ENCODE results near the gene CCDC81. TPM values are rescaled to one million over a fixed set of nuclear protein-coding genes. Genes with fewer than 3 reads are reported as not detected.
A peak's percentile ranks its signal among the peaks of the same experiment; 100 is the strongest.

CCDC81 gene
- total and polyA plus RNA-seq, 2 of the 13 experiments (the other 11 are each of a cell fraction or from before 2014, with no cell fraction given), result 0.15 to 0.22 TPM

DNA sequence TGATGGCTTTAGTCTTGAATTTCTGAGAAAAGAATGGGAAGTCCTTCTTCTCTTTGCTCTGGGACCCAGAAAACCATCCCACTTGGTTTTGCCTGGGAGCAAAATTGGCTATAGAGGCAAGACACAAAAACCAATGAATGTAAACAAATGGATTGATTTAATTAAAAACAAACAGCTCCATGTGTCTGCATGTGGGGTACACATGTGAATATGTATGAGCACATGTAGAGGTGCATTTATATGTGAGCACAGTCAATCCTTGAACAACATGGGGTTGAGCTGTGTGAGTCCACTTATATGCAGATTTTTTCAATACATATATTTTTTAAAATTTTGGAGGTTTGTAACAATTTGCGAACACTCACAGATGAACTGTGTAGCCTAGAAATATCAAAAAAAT is 87.2 kb downstream of the CCDC81 start:
- Histone ChIP-seq H3K4me3 (replicated peaks in 1 of 3; ENCODE audit: insufficient read depth in 1 of 3, low read depth in 2 of 3, low read length in 3 of 3) (no peak overlapping the region), H3K4me1 (ENCODE audit: insufficient read depth, low read length) (no peaks in the 10 kb centered on the region), H2AFZ (ENCODE audit: low read length) (no peak overlapping the region), H3K9ac (ENCODE audit: insufficient read depth, low read depth, low read length) (no peak overlapping the region), H3K79me2 (ENCODE audit: insufficient read depth, low read length) (no peaks in the 10 kb centered on the region), H3K9me3 (ENCODE audit: low read length) (no peaks in the 10 kb centered on the region), H3K27me3 (ENCODE audit: control insufficient read depth in 1 of 2, insufficient read depth in 2 of 2, low read length in 2 of 2) (no peaks in the 10 kb centered on the region), H3K27ac (ENCODE audit: extremely low read length, insufficient read depth, low read length) (no peak overlapping the region), H3K4me2 (ENCODE audit: low read depth, low read length) (no peak overlapping the region), H4K20me1 (ENCODE audit: insufficient read depth, low read length) (no peaks in the 10 kb centered on the region), H3K36me3 (replicated peaks in 1 of 2; ENCODE audit: control insufficient read depth in 1 of 2, insufficient read depth in 2 of 2, low read length in 2 of 2) (no peaks in the 10 kb centered on the region)
- CTCF ChIA-PET (ENCODE audit: low intra/inter-chr PET ratio, low total read pairs), result no interaction called here
- no peak for ATAC-seq
- no peak for DNase-seq (ENCODE audit: low spot score)
- no TSS peak for BruUV-seq (replicated peaks)
- TF ChIP-seq, protein P1, sequence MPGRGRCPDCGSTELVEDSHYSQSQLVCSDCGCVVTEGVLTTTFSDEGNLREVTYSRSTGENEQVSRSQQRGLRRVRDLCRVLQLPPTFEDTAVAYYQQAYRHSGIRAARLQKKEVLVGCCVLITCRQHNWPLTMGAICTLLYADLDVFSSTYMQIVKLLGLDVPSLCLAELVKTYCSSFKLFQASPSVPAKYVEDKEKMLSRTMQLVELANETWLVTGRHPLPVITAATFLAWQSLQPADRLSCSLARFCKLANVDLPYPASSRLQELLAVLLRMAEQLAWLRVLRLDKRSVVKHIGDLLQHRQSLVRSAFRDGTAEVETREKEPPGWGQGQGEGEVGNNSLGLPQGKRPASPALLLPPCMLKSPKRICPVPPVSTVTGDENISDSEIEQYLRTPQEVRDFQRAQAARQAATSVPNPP (CRISPR knock-in tag; IDR thresholded peaks at IDR 0.05), result no peak
- TF ChIP-seq, protein P2, sequence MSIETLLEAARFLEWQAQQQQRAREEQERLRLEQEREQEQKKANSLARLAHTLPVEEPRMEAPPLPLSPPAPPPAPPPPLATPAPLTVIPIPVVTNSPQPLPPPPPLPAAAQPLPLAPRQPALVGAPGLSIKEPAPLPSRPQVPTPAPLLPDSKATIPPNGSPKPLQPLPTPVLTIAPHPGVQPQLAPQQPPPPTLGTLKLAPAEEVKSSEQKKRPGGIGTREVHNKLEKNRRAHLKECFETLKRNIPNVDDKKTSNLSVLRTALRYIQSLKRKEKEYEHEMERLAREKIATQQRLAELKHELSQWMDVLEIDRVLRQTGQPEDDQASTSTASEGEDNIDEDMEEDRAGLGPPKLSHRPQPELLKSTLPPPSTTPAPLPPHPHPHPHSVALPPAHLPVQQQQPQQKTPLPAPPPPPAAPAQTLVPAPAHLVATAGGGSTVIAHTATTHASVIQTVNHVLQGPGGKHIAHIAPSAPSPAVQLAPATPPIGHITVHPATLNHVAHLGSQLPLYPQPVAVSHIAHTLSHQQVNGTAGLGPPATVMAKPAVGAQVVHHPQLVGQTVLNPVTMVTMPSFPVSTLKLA (IDR thresholded peaks at IDR 0.05), result peak; percentile 91
- FAIRE-seq, result no peak
- intact Hi-C loops (cut with micrococcal nuclease; ENCODE audit: unreplicated experiment) (no loop called here), in situ Hi-C loops (cut with HindIII; ENCODE audit: extremely low pct_ligation_motif_present, low pct_unique_long_range_greater_than_20kb) (no loop called here)
- POLR2A ChIA-PET, result interaction anchor here (0.7 kb wide), 1 partner anchor 8 kb away, joined by 3 read pairs; no protein-coding TSS in a partner anchor
- 60% methylated on average over 1 of the region's 1 CpG for WGBS (ENCODE audit: low lambda C conversion rate)

DNA sequence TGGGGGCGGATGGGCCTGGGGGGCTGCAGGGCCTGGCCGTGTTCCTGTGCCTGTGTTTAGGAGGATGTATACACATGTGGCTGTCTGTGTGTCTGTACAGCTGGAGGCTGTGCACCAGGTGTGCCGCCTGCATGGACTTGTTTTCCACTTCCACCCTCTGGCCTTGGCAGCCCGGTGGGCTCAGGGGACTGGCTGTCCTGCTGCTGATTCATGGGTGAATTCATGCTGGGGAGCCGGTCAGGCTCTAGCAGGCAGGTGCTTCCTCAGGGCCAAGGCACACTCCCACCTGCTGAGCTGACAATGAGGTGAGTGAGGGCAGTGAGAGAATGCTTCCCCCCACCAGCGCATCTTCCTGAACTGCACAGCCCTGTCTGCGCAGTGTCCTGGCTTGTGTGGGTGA is 88.4 kb downstream of the CCDC81 start:
- CTCF ChIA-PET (ENCODE audit: low intra/inter-chr PET ratio, low total read pairs), result no interaction called here
- TF ChIP-seq, protein P3, sequence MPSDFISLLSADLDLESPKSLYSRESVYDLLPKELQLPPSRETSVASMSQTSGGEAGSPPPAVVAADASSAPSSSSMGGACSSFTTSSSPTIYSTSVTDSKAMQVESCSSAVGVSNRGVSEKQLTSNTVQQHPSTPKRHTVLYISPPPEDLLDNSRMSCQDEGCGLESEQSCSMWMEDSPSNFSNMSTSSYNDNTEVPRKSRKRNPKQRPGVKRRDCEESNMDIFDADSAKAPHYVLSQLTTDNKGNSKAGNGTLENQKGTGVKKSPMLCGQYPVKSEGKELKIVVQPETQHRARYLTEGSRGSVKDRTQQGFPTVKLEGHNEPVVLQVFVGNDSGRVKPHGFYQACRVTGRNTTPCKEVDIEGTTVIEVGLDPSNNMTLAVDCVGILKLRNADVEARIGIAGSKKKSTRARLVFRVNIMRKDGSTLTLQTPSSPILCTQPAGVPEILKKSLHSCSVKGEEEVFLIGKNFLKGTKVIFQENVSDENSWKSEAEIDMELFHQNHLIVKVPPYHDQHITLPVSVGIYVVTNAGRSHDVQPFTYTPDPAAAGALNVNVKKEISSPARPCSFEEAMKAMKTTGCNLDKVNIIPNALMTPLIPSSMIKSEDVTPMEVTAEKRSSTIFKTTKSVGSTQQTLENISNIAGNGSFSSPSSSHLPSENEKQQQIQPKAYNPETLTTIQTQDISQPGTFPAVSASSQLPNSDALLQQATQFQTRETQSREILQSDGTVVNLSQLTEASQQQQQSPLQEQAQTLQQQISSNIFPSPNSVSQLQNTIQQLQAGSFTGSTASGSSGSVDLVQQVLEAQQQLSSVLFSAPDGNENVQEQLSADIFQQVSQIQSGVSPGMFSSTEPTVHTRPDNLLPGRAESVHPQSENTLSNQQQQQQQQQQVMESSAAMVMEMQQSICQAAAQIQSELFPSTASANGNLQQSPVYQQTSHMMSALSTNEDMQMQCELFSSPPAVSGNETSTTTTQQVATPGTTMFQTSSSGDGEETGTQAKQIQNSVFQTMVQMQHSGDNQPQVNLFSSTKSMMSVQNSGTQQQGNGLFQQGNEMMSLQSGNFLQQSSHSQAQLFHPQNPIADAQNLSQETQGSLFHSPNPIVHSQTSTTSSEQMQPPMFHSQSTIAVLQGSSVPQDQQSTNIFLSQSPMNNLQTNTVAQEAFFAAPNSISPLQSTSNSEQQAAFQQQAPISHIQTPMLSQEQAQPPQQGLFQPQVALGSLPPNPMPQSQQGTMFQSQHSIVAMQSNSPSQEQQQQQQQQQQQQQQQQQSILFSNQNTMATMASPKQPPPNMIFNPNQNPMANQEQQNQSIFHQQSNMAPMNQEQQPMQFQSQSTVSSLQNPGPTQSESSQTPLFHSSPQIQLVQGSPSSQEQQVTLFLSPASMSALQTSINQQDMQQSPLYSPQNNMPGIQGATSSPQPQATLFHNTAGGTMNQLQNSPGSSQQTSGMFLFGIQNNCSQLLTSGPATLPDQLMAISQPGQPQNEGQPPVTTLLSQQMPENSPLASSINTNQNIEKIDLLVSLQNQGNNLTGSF (CRISPR knock-in tag; IDR thresholded peaks at IDR 0.05), result no peak
- TF ChIP-seq, protein P4, sequence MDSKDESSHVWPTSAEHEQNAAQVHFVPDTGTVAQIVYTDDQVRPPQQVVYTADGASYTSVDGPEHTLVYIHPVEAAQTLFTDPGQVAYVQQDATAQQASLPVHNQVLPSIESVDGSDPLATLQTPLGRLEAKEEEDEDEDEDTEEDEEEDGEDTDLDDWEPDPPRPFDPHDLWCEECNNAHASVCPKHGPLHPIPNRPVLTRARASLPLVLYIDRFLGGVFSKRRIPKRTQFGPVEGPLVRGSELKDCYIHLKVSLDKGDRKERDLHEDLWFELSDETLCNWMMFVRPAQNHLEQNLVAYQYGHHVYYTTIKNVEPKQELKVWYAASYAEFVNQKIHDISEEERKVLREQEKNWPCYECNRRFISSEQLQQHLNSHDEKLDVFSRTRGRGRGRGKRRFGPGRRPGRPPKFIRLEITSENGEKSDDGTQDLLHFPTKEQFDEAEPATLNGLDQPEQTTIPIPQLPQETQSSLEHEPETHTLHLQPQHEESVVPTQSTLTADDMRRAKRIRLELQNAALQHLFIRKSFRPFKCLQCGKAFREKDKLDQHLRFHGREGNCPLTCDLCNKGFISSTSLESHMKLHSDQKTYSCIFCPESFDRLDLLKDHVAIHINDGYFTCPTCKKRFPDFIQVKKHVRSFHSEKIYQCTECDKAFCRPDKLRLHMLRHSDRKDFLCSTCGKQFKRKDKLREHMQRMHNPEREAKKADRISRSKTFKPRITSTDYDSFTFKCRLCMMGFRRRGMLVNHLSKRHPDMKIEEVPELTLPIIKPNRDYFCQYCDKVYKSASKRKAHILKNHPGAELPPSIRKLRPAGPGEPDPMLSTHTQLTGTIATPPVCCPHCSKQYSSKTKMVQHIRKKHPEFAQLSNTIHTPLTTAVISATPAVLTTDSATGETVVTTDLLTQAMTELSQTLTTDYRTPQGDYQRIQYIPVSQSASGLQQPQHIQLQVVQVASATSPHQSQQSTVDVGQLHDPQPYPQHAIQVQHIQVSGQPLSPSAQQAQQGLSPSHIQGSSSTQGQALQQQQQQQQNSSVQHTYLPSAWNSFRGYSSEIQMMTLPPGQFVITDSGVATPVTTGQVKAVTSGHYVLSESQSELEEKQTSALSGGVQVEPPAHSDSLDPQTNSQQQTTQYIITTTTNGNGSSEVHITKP (CRISPR knock-in tag; IDR thresholded peaks at IDR 0.05; ENCODE audit: low read depth), result no peak
- TF ChIP-seq HOXD1 (CRISPR knock-in tag; IDR thresholded peaks at IDR 0.05), result no peak
- TF ChIP-seq ZNF460 (CRISPR knock-in tag; IDR thresholded peaks at IDR 0.05; ENCODE audit: borderline replicate concordance), result no peak

More for the DNA sequence above, 88.4 kb downstream of the CCDC81 start:
- Histone ChIP-seq H3K27me3 (ENCODE audit: control insufficient read depth in 1 of 2, insufficient read depth in 2 of 2, low read length in 2 of 2) (no peaks in the 10 kb centered on the region), H4K20me1 (ENCODE audit: insufficient read depth, low read length) (no peaks in the 10 kb centered on the region), H2AFZ (ENCODE audit: low read length) (no peak overlapping the region), H3K36me3 (replicated peaks in 1 of 2; ENCODE audit: control insufficient read depth in 1 of 2, insufficient read depth in 2 of 2, low read length in 2 of 2) (no peaks in the 10 kb centered on the region), H3K79me2 (ENCODE audit: insufficient read depth, low read length) (no peaks in the 10 kb centered on the region), H3K4me3 (replicated peaks in 1 of 3; ENCODE audit: insufficient read depth in 1 of 3, low read depth in 2 of 3, low read length in 3 of 3) (no peak overlapping the region), H3K9ac (ENCODE audit: insufficient read depth, low read depth, low read length) (no peak overlapping the region), H3K27ac (ENCODE audit: extremely low read length, insufficient read depth, low read length) (no peak overlapping the region), H3K9me3 (ENCODE audit: low read length) (no peaks in the 10 kb centered on the region), H3K4me1 (ENCODE audit: insufficient read depth, low read length) (no peaks in the 10 kb centered on the region), H3K4me2 (ENCODE audit: low read depth, low read length) (no peak overlapping the region)
- no TSS peak for BruUV-seq (replicated peaks)
- no peak for DNase-seq (ENCODE audit: low spot score)
- 72% methylated on average over 5 of the region's 7 CpGs for WGBS (ENCODE audit: low lambda C conversion rate)
- POLR2A ChIA-PET, result no interaction called here
- no peak for ATAC-seq
- FAIRE-seq, result no peak
- in situ Hi-C loops (cut with HindIII; ENCODE audit: extremely low pct_ligation_motif_present, low pct_unique_long_range_greater_than_20kb) (no loop called here), intact Hi-C loops (cut with micrococcal nuclease; ENCODE audit: unreplicated experiment) (no loop called here)
